ENCODE data around the gene NDUFA1.
A peak's percentile ranks its signal among the peaks of the same experiment; 100 is the strongest.

- TF ChIP-seq CTCF (IDR thresholded peaks at IDR 0.05 in 8 of 11, conservative IDR thresholded peaks at IDR 0.05 in 3 of 11) (peak in 9 of 11 experiments; percentile 34 to 61 (median 55)), POLR2A (IDR thresholded peaks at IDR 0.05) (no peak), POLR2AphosphoS5 (IDR thresholded peaks at IDR 0.05) (no peak)
Observed at GRCh38 chrX:119880552-119881437, 9.2 kb downstream of the NDUFA1 start.
